SIG-M5 (cell line): ENCODE data around the gene FAM43A.

ENCODE experiments used
- DNase-seq: peaks from one replicate; lab custom pipeline; 2025; lab: John Stamatoyannopoulos, UW

FAM43A gene

GRCh38 chr3:194711913-194712312, 26.2 kb downstream of the FAM43A start:
- DNase-seq = no peak

GRCh38 chr3:194713299-194714136, 27.8 kb downstream of the FAM43A start:
- DNase-seq = no peak

GRCh38 chr3:194714137-194714455, 28.4 kb downstream of the FAM43A start:
- no peak for DNase-seq

GRCh38 chr3:194714564-194714963, 28.9 kb downstream of the FAM43A start:
- no peak for DNase-seq

- no peak for DNase-seq
Observed at GRCh38 chr3:194715022-194715800, 29.5 kb downstream of the FAM43A start.

- DNase-seq = no peak
Observed at GRCh38 chr3:194718079-194718478, 32.4 kb downstream of the FAM43A start.

- DNase-seq = no peak
Observed at GRCh38 chr3:194720048-194720447, 34.4 kb downstream of the FAM43A start.

GRCh38 chr3:194723846-194724618, 38.3 kb downstream of the FAM43A start:
- DNase-seq = no peak

GRCh38 chr3:194725346-194725745, 39.7 kb downstream of the FAM43A start:
- DNase-seq = no peak

- no peak for DNase-seq
Observed at GRCh38 chr3:194727435-194728128, 41.9 kb downstream of the FAM43A start.

GRCh38 chr3:194728986-194729385, 43.3 kb downstream of the FAM43A start:
- DNase-seq = no peak

GRCh38 chr3:194730365-194730764, 44.7 kb downstream of the FAM43A start:
- DNase-seq = no peak

GRCh38 chr3:194731506-194732073, 45.9 kb downstream of the FAM43A start:
- no peak for DNase-seq

GRCh38 chr3:194732617-194733016, 46.9 kb downstream of the FAM43A start:
- no peak for DNase-seq

- peak; percentile 39 for DNase-seq
Observed at GRCh38 chr3:194736277-194736895, 50.7 kb downstream of the FAM43A start.

GRCh38 chr3:194736896-194737600, 51.4 kb downstream of the FAM43A start:
- peak; percentile 97 for DNase-seq
